GM12873 (cell line): ENCODE results near the gene FAM53B.

Experiments used
- TF ChIP-seq, protein P1 (sequence below): IDR thresholded peaks from 2 replicates; pipeline ENCODE4 v1.5.1; 2012; ENCODE audit warnings: low read depth, mild to moderate bottlenecking, moderate library complexity, low read length, control low read depth; ENCODE audit not compliant: insufficient read depth; ENCODE audit errors: missing control alignments

The FAM53B gene

DNA sequence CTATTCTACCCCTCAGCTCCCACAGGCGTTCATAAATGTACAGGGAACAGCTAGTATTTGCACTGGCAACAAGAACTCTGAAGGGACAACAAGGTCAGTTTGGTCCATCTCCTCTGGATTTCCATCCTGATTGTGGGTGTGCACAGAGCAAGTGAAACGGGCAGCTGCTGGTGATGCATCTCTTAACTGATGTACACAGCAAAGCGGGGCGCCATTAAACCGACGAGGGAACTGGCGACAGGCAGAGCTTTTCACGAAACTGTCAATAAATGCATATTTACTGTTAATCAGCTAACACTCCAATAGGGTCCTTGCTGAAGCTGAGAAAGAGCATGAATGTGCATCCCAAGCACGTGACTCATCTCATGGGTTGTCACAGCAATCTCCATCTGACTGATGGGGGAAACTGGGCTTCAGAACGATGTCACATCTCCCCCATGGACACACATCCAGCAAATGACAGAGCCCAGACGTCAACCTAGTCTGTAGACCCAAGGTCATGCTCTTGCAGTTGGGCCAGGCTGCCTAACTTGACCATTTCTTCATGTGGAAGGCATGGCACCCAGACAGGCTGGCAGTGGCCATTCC is 54.2 kb downstream of the FAM53B start:
- TF ChIP-seq, protein P1, sequence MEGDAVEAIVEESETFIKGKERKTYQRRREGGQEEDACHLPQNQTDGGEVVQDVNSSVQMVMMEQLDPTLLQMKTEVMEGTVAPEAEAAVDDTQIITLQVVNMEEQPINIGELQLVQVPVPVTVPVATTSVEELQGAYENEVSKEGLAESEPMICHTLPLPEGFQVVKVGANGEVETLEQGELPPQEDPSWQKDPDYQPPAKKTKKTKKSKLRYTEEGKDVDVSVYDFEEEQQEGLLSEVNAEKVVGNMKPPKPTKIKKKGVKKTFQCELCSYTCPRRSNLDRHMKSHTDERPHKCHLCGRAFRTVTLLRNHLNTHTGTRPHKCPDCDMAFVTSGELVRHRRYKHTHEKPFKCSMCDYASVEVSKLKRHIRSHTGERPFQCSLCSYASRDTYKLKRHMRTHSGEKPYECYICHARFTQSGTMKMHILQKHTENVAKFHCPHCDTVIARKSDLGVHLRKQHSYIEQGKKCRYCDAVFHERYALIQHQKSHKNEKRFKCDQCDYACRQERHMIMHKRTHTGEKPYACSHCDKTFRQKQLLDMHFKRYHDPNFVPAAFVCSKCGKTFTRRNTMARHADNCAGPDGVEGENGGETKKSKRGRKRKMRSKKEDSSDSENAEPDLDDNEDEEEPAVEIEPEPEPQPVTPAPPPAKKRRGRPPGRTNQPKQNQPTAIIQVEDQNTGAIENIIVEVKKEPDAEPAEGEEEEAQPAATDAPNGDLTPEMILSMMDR, result no peak

DNA sequence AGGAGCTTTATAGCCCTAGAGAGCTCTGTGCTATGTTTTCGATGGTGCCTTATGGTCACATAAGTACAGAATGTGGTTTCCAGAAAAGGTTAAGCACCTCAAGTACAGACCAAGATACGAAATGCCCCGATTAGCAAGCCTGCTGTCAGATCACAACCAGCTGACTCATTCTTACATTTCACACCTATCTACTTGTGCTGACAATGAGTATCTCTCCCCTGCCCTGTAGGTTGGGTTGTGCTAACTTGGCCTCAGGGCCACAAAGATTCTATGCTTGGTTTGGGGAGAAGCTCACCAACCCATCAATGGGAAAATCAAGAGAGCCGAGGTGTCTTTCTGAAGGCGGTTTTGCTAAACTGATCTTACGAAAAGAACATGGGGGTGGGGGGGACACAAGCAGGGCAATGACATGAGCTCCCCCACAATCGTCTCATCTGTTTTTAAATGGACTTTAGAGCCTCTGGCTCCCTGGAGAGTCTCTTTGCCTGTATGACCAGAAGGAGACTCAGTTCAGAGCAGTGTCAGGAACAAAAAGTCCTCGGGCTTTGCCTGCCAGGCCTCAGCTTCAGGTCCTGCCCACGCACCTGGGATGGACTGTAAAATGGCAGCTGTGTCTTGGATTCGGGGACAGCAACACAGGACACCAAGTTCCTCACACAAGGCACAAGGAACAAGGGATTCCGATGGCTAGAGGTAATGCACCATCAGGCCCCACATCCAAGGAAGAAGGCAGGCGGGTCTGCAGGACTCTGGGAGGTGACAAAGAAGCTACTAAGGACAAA is 55.1 kb downstream of the FAM53B start:
- TF ChIP-seq, protein P1, result no peak

DNA sequence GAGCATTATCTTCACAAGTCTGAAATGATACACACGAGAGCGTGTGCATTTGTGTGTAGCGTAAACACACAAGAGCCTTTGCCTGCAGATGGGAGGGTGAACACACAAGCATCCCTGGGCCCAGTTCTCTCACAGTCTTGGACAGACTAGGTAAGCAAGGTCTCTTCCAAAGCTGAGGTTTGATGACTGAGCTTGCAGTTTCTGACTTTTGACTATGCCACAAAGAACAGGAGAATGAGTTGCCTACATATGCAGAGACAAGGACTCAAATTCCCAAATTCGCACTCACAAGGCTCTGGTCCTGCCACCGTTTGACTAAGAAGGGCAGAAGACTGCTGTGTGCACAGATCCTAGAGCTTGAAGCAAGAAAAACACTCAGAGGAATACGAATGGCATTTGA is 55.8 kb downstream of the FAM53B start:
- TF ChIP-seq, protein P1, result no peak

DNA sequence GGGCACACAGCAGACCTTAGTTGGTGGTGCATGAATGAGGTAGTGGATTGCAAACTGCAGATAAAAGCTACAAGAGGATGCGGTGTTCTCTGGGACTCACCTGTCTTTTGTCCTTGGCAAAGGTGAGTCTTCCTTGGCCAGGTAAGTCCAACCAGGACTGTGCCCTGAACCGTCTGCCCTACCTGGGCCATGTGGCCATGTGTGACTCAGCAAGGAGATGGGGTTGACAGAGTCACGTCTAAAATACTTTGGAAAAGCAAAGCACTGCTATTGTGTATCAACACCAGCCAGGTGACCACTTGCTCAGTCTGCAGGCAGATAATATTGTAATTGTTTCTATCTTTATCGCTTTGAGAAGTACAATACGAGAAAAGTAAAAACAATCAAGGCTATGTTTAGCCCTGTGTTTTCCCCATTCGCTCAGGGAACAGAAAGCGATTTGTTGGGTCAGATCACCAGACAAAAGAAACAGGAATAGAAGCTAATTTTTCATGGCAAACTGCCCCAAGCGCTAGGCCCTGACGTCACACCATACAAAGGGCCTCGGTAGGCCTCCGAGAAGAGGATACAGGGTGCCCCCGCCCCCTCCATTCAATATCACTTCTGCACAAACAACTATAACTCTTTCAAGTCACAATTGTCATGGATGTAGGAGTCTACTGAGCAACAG is 57.3 kb downstream of the FAM53B start:
- TF ChIP-seq, protein P1, result no peak

DNA sequence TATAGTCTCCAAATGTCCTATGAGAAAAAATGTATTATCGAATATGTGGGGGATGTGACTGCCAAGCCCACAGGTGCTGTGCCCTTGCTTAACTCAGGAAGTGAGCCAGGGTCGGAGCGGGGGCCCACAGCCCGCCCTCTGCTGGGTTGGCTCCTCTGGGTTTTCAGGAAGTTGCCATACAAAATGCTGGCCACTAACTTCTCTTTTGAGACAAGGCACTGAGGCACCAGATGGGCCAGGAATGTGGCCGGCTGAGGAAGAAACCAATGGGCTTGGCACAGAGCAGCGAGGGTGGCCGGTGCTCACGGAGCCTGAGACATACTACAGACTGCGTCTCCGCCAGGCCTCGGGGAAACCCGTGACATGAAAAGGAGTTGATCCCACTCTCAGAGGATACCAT is 58.9 kb downstream of the FAM53B start:
- TF ChIP-seq, protein P1, result no peak

DNA sequence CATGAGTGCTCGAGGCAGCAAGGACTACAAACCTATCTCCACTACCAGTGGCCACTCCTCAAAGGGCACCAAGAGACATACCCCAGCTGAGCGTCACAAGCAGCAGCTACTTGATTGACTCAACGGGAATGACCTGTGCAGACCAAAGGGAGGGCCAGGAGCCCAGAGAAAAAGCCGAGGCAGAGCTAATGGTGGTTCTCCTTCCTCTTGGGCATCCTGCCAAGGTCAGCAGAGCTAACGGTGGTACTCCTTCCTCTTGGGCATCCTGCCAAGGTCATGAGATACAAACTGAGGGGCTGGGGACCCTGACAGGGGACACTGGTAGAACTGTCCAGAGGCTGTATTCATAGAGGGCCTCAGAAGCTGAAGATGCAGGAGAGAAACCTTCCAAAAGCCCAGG is 60.4 kb downstream of the FAM53B start:
- TF ChIP-seq, protein P1, result no peak

DNA sequence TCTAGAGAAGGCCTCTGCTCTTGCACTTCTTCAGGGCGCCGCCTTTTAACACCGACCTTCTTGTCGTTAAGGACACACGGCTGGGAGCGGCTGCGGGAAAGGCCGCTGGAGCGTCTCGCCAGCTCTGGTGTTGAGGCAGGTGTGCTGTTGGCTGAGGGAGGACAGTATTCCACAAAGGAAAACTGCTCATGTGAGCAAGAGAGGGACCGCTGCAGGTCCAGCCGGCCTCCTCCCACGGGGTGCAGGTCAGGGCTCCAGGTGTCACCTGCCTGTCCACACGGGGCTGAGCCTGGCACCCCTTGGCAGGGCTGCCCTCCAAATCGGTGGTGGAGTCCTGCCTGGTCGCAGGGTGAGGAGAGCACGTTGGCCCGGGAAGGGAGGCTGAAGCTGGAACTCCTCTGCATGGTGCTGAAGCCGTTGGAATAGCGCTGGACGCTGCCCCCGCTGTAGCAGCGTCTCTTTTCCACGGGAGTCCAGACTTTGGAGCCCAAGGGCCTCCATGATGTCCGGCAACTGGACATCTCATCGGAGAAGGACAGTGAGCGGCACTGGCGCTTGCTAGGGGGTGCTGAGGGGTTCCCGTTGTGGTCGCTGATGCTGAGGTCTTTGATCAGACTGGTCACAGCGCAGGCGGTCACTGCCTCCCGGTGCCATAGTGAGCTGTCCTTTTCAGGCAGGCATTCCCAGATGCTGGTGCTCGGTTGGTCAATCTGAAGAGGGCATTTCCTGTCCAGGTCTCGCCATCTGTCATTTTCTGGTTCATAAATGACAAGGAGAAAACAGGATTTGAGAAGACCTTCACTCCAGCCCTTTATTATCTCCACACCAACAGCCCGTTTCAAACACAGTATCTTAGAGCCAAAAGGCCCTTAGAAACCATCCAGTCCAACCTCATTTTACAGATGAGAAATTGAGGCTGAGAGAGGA is 62.3 kb downstream of the FAM53B start:
- TF ChIP-seq, protein P1, result no peak
